Measurements from ENCODE around the gene UNC45B.
"Not testable (repeated sequence)": the region's sequence is repeated elsewhere in the genome, so short reads cannot be mapped to it uniquely, and the experiment has no call there.

Gene UNC45B

GRCh38 chr17:35214631-35215273 lies 67.1 kb downstream of the UNC45B start:
- no peak for DNase-seq (ENCODE audit: low spot score)

GRCh38 chr17:35217107-35217506 lies 69.5 kb downstream of the UNC45B start:
- DNase-seq (ENCODE audit: low spot score), result no peak

GRCh38 chr17:35218915-35219314 lies 71.3 kb downstream of the UNC45B start:
- DNase-seq (ENCODE audit: low spot score), result no peak

DNA sequence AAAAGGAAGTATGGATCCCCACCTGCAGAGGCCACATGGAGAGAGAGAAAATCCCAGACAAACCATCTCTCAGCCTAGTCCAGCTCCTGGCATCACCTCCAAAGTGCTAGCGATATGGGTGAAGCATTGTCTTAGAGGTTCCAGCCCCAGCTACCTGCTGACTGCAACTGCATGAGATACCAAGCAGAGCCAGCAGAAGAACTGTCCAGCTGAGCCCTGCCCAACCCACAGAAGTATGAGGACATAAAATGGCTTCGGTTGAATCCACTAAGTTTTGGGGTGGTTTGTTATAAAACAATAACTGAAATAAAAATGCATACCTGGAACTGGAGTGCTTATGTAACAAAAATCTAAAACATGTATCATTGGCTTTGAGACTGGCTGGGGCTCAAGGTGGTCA lies 74.8 kb downstream of the UNC45B start:
- no peak for DNase-seq (ENCODE audit: low spot score)

- no peak for DNase-seq (ENCODE audit: low spot score)
These were observed 76.8 kb downstream of the UNC45B start for GRCh38 chr17:35224436-35224835.

GRCh38 chr17:35227546-35227945 lies 79.9 kb downstream of the UNC45B start:
- DNase-seq (ENCODE audit: low spot score), result no peak

- no peak for DNase-seq (ENCODE audit: low spot score)
These were observed 82.0 kb downstream of the UNC45B start for GRCh38 chr17:35229638-35230037.

- DNase-seq (ENCODE audit: low spot score), result not testable (repeated sequence)
These were observed 86.7 kb downstream of the UNC45B start for GRCh38 chr17:35234315-35234714.

DNA sequence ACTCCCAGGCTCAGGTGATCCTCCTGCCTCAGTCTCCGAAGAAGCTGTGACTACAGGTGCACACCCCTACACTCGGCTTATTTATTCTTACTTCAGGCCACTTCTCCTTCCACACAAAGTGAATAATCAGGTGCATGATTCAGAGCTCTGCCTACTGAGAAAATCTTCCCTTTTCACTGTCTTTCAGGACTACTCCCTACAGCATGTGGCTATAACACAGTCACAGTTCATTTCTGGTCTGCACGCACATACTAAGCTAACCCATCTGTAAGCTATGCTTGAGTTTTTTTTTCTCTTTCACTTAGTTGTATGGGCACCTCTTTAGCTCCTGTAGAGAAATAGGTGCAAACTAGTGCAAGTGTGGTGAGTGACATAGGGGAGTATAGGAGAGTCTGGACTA lies 87.7 kb downstream of the UNC45B start:
- no peak for DNase-seq (ENCODE audit: low spot score)

GRCh38 chr17:35235917-35236316 lies 88.3 kb downstream of the UNC45B start:
- DNase-seq (ENCODE audit: low spot score), result no peak

- no peak for DNase-seq (ENCODE audit: low spot score)
These were observed 89.2 kb downstream of the UNC45B start for GRCh38 chr17:35236821-35237220.

DNA sequence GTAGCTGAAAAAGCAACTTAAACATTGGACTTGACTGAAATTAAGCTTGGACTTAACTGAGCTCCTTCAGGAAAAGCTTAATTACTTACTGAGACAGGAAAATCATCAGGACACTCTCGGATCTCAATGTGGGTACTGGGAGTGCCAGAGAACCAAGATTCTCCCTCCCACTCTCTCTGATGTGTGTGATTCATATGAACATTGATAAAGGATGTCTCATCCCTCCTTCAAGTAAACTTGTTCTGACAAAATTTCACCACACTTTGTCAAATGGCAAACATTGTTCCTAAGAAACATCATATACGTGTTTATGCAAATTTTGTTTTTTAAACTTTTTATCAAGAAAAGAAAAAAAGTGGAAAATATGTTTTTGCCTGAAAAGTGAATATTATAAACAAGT lies 91.2 kb downstream of the UNC45B start:
- peak; percentile 46 for DNase-seq (ENCODE audit: low spot score)
